DMS 273 (cell line): ENCODE results near the gene TMEM123.
"Not testable (repeated sequence)": the region's sequence is repeated elsewhere in the genome, so short reads cannot be mapped to it uniquely, and the experiment has no call there.

Experiments used
- DNase-seq: peaks from one replicate; lab custom pipeline; 2025; ENCODE audit not compliant: unreplicated experiment; lab: John Stamatoyannopoulos, UW

Gene TMEM123

GRCh38 chr11:102374633-102375424, 77.7 kb downstream of the TMEM123 start:
- DNase-seq, result not testable (repeated sequence)

GRCh38 chr11:102368472-102368871, 84.1 kb downstream of the TMEM123 start:
- no peak for DNase-seq

- peak; percentile 7 for DNase-seq
Measured at GRCh38 chr11:102367364-102367763, 85.2 kb downstream of the TMEM123 start.

- no peak for DNase-seq
Measured at GRCh38 chr11:102364991-102365390, 87.6 kb downstream of the TMEM123 start.

- DNase-seq, result no peak
Measured at GRCh38 chr11:102361086-102362031, 91.2 kb downstream of the TMEM123 start.

- DNase-seq, result no peak
Measured at GRCh38 chr11:102360681-102361080, 91.9 kb downstream of the TMEM123 start.

- DNase-seq, result no peak
Measured at GRCh38 chr11:102359372-102359771, 93.2 kb downstream of the TMEM123 start.

GRCh38 chr11:102357116-102357515, 95.4 kb downstream of the TMEM123 start:
- DNase-seq, result no peak

- DNase-seq, result peak; percentile 54
Measured at GRCh38 chr11:102347462-102348370, 104.8 kb downstream of the TMEM123 start.

GRCh38 chr11:102346748-102347461, 105.7 kb downstream of the TMEM123 start, which contains the start of gene BIRC2:
Gene BIRC2, plus strand, starts transcription at chr11:102347214. Its CDS starts 2,641 bp downstream, at chr11:102349855.
- DNase-seq, result peak; percentile 96

- DNase-seq, result no peak
Measured at GRCh38 chr11:102346456-102346747, 106.2 kb downstream of the TMEM123 start.
